ENCODE results near the gene ADA.

GRCh38 chr20:44698351-44698750 is 46.9 kb upstream of the ADA start:
- TF ChIP-seq, protein P1, sequence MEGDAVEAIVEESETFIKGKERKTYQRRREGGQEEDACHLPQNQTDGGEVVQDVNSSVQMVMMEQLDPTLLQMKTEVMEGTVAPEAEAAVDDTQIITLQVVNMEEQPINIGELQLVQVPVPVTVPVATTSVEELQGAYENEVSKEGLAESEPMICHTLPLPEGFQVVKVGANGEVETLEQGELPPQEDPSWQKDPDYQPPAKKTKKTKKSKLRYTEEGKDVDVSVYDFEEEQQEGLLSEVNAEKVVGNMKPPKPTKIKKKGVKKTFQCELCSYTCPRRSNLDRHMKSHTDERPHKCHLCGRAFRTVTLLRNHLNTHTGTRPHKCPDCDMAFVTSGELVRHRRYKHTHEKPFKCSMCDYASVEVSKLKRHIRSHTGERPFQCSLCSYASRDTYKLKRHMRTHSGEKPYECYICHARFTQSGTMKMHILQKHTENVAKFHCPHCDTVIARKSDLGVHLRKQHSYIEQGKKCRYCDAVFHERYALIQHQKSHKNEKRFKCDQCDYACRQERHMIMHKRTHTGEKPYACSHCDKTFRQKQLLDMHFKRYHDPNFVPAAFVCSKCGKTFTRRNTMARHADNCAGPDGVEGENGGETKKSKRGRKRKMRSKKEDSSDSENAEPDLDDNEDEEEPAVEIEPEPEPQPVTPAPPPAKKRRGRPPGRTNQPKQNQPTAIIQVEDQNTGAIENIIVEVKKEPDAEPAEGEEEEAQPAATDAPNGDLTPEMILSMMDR (IDR thresholded peaks at IDR 0.05; ENCODE audit: insufficient read depth, low read length) = no peak
- no peak for TF ChIP-seq POLR2AphosphoS5 (IDR thresholded peaks at IDR 0.05; ENCODE audit: low read depth)
- TF ChIP-seq GABPA (IDR thresholded peaks at IDR 0.05; ENCODE audit: low read depth) = no peak
